Measurements from ENCODE around the gene DOCK9. TPM values are rescaled to one million over a fixed set of nuclear protein-coding genes. Genes with fewer than 3 reads are reported as not detected.

DOCK9 gene
- total and polyA plus RNA-seq, 9 of the 15 experiments (the other 6 are each of a cell fraction or from before 2014, with no cell fraction given): 3.5 to 25.3 (median 16.7) TPM

DNA sequence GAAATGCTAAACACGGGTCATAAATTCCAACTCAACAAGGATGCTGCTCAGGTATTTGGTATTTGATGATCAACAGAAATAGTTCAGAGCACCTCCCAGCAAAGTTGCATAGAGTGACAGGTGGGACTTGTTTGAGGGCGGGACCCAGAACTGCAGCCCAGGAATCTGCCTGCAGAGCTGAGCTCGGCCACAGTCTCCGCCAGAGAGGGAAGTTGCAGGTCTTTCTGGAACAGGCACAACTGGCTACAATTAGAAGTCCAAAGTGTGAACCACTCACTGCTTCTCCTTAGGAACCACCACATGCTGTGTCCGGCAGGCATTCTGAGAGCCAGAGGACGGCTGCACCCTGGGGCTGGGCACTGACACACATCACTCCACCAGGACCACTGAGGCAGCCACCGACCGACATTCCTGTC lies 226.5 kb downstream of the DOCK9 start:
- Histone ChIP-seq H3K27ac (ENCODE audit: extremely low read depth, low read depth, low read length) (no peak overlapping the region), H3K4me3 (no peak overlapping the region), H3K4me2 (ENCODE audit: insufficient read depth, low read length) (no peak overlapping the region), H3K4me1 (replicated peaks in 1 of 2; ENCODE audit: control insufficient read depth in 2 of 2, insufficient read depth in 2 of 2, low read length in 2 of 2) (peaks cover 0 to 4% of the 10 kb centered on the region in 2 experiments; a peak in 1 of 5 replicates), H3K9ac (ENCODE audit: insufficient read depth in 1 of 2, low read depth in 2 of 2, low read length in 2 of 2) (no peak overlapping the region), H3K9me1 (ENCODE audit: control insufficient read depth, insufficient read depth, low read length) (no peaks in the 10 kb centered on the region), H4K20me1 (replicated peaks; ENCODE audit: control insufficient read depth, insufficient read depth, low read length) (no peaks in the 10 kb centered on the region), H3K36me3 (ENCODE audit: control insufficient read depth, insufficient read depth, low read length) (no peaks in the 10 kb centered on the region), H3K27me3 (ENCODE audit: control insufficient read depth in 2 of 2, insufficient read depth in 2 of 2, low read length in 2 of 2) (peaks cover 4 to 58% of the 10 kb centered on the region in 2 experiments), H3K9me3 (replicated peaks; ENCODE audit: control insufficient read depth, insufficient read depth, low read depth, low read length) (no peaks in the 10 kb centered on the region), H3K79me2 (ENCODE audit: control insufficient read depth, insufficient read depth, low read length) (no peaks in the 10 kb centered on the region), H2AFZ (ENCODE audit: low read depth, low read length) (no peak overlapping the region)
- FAIRE-seq (no peak), DNase-seq (ENCODE audit: extremely low read depth in 1 of 4, low spot score in 3 of 4) (no peak), ATAC-seq (no peak)
- BruUV-seq (replicated peaks): no TSS peak
- WGBS (ENCODE audit: insufficient coverage, low coverage, missing lambda C conversion rate): 10% methylated on average over 6 of the region's 8 CpGs
- in situ Hi-C loops (cut with MboI) (no loop called here), intact Hi-C loops (cut with micrococcal nuclease) (no loop called here)
- ChIA-PET POLR2A (no interaction called here), CTCF (ENCODE audit: low intra/inter-chr PET ratio) (no interaction called here)
- TF ChIP-seq ZNF507 (tag; conservative IDR thresholded peaks at IDR 0.05) (no peak), PREB (CRISPR knock-in tag; IDR thresholded peaks at IDR 0.05) (no peak), POLR2A (conservative IDR thresholded peaks at IDR 0.05) (no peak), KDM4B (IDR thresholded peaks at IDR 0.05; ENCODE audit: borderline replicate concordance in 2 of 2, low read depth in 1 of 2) (no peak), MECOM (CRISPR knock-in tag; IDR thresholded peaks at IDR 0.05) (no peak), DIDO1 (tag; IDR thresholded peaks at IDR 0.05; ENCODE audit: low read depth) (no peak), ZNF143 (CRISPR knock-in tag; IDR thresholded peaks at IDR 0.05) (no peak), ZNF174 (CRISPR knock-in tag; IDR thresholded peaks at IDR 0.05) (no peak), ZBTB1 (CRISPR knock-in tag; IDR thresholded peaks at IDR 0.05; ENCODE audit: borderline replicate concordance, low read depth) (no peak), NBN (IDR thresholded peaks at IDR 0.05; ENCODE audit: low read depth) (no peak), TAF9B (IDR thresholded peaks at IDR 0.05; ENCODE audit: partially characterized antibody) (no peak), BRF1 (IDR thresholded peaks at IDR 0.05; ENCODE audit: borderline replicate concordance, extremely low read depth, insufficient read length) (no peak), ZNF165 (CRISPR knock-in tag; IDR thresholded peaks at IDR 0.05; ENCODE audit: borderline replicate concordance) (no peak), L3MBTL2 (IDR thresholded peaks at IDR 0.05) (no peak), DDX20 (tag; IDR thresholded peaks at IDR 0.05; ENCODE audit: low read depth) (no peak)
- TF ChIP-seq, protein P1, sequence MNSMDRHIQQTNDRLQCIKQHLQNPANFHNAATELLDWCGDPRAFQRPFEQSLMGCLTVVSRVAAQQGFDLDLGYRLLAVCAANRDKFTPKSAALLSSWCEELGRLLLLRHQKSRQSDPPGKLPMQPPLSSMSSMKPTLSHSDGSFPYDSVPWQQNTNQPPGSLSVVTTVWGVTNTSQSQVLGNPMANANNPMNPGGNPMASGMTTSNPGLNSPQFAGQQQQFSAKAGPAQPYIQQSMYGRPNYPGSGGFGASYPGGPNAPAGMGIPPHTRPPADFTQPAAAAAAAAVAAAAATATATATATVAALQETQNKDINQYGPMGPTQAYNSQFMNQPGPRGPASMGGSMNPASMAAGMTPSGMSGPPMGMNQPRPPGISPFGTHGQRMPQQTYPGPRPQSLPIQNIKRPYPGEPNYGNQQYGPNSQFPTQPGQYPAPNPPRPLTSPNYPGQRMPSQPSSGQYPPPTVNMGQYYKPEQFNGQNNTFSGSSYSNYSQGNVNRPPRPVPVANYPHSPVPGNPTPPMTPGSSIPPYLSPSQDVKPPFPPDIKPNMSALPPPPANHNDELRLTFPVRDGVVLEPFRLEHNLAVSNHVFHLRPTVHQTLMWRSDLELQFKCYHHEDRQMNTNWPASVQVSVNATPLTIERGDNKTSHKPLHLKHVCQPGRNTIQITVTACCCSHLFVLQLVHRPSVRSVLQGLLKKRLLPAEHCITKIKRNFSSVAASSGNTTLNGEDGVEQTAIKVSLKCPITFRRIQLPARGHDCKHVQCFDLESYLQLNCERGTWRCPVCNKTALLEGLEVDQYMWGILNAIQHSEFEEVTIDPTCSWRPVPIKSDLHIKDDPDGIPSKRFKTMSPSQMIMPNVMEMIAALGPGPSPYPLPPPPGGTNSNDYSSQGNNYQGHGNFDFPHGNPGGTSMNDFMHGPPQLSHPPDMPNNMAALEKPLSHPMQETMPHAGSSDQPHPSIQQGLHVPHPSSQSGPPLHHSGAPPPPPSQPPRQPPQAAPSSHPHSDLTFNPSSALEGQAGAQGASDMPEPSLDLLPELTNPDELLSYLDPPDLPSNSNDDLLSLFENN (IDR thresholded peaks at IDR 0.05; ENCODE audit: low read depth in 2 of 2, low read length in 2 of 2): no peak
- TF ChIP-seq, protein P2, sequence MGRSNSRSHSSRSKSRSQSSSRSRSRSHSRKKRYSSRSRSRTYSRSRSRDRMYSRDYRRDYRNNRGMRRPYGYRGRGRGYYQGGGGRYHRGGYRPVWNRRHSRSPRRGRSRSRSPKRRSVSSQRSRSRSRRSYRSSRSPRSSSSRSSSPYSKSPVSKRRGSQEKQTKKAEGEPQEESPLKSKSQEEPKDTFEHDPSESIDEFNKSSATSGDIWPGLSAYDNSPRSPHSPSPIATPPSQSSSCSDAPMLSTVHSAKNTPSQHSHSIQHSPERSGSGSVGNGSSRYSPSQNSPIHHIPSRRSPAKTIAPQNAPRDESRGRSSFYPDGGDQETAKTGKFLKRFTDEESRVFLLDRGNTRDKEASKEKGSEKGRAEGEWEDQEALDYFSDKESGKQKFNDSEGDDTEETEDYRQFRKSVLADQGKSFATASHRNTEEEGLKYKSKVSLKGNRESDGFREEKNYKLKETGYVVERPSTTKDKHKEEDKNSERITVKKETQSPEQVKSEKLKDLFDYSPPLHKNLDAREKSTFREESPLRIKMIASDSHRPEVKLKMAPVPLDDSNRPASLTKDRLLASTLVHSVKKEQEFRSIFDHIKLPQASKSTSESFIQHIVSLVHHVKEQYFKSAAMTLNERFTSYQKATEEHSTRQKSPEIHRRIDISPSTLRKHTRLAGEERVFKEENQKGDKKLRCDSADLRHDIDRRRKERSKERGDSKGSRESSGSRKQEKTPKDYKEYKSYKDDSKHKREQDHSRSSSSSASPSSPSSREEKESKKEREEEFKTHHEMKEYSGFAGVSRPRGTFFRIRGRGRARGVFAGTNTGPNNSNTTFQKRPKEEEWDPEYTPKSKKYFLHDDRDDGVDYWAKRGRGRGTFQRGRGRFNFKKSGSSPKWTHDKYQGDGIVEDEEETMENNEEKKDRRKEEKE (IDR thresholded peaks at IDR 0.05; ENCODE audit: borderline replicate concordance in 1 of 2, control insufficient read depth in 1 of 2, low read depth in 2 of 2, low read length in 1 of 2): no peak

Data from K562 (cell line).